Kidney (tissue), 14 donors: ENCODE measurements around the gene ROR1. TPM values are rescaled to one million over a fixed set of nuclear protein-coding genes. Genes with fewer than 3 reads are reported as not detected.

Experiments
- DNase-seq, 5 donors: peaks; one replicate each; pipeline ENCODE4 v3.0.0-alpha.2; 2013 to 2020
- FAIRE-seq: peaks from 2 replicates; lab custom pipeline; 2012; peaks lifted over from hg19 to GRCh38; lab: Jason Lieb, UNC
- H3K27ac ChIP-seq, 2 donors: one replicate each; pipeline ENCODE4 v1.7.0; 2013; ENCODE audit warnings: low read depth in 2 of 2, low read length in 2 of 2, inconsistent platforms in 1 of 2
- H3K27me3 ChIP-seq: one replicate; pipeline ENCODE4 v1.7.1; 2013; ENCODE audit warnings: low read length, inconsistent platforms; ENCODE audit not compliant: control insufficient read depth, insufficient read depth
- H3K36me3 ChIP-seq, 3 donors: one replicate each; pipeline versions ENCODE4 v1.7.0 to v1.7.1; 2013; ENCODE audit warnings: low read length in 3 of 3, control low read depth in 1 of 3, inconsistent platforms in 1 of 3; ENCODE audit not compliant: insufficient read depth in 3 of 3, control insufficient read depth in 2 of 3
- H3K4me1 ChIP-seq, 3 donors: one replicate each; pipeline versions ENCODE4 v1.7.0 to v1.7.1; 2013; ENCODE audit warnings: low read length in 3 of 3, inconsistent platforms in 1 of 3, low read depth in 1 of 3; ENCODE audit not compliant: control insufficient read depth in 2 of 3, insufficient read depth in 2 of 3
- H3K4me3 ChIP-seq, 3 donors: one replicate each; pipeline versions ENCODE4 v1.7.0 to v1.8.1; 2013; ENCODE audit warnings: low read length in 3 of 3, control low read depth in 1 of 3, inconsistent platforms in 1 of 3
- H3K9ac ChIP-seq, 3 donors: one replicate each; pipeline versions ENCODE4 v1.7.0 to v1.7.1; 2013; ENCODE audit warnings: low read length in 3 of 3, control low read depth in 1 of 3, inconsistent platforms in 1 of 3
- H3K9me3 ChIP-seq, 3 donors: one replicate each; pipeline versions ENCODE4 v1.7.0 to v1.7.1; 2013; ENCODE audit warnings: low read length in 3 of 3, control low read depth in 1 of 3, inconsistent platforms in 1 of 3; ENCODE audit not compliant: control insufficient read depth in 2 of 3, insufficient read depth in 1 of 3
- intact Hi-C: fragments of 100-400 bp; cut with DNase I; formaldehyde crosslinking; loops from one replicate; pipeline ENCODE4 v1.11.1; 2022
- polyA plus RNA-seq: library from polyadenylated mRNA; stranded (reverse); fragments of 350-450 nt; fragmentation: Illumina TruSeq; extraction: RNeasy Lipid Tissue Mini Kit (QIAGEN cat#74804); gene quantifications from one replicate; pipeline ENCODE4 v1.2.3, GENCODE V29; 2014; ENCODE audit warnings: low read depth, low replicate concordance; ENCODE audit not compliant: insufficient read depth
- total RNA-seq: library from RNA; stranded (reverse); fragmentation: NEBNext Ultra II Directional; extraction: Animal tissue kit (Norgen Biotek cat#: 25700); gene quantifications from one replicate; pipeline ENCODE4 v1.2.1, GENCODE V29; 2021
- TF ChIP-seq, protein P1 (sequence below): IDR thresholded peaks from 3 replicates; pipeline ENCODE4 v1.5.1; 2012; ENCODE audit warnings: mild to moderate bottlenecking, moderate library complexity, borderline replicate concordance; ENCODE audit not compliant: insufficient read depth; ENCODE audit errors: extremely low read depth
- donor health status: control.
- donor health status: control.
- donor health status: control.
- donor health status: control.
- donor health status: control.
- donor health status: DM: yes; HTN: yes; CAD: no.
- donor health status: Normal renal cell carcinoma (clear cell type).

The ROR1 gene
- total and polyA plus RNA-seq, 2 donors from 2014 or later, result 0.77 to 8.0 TPM

DNA sequence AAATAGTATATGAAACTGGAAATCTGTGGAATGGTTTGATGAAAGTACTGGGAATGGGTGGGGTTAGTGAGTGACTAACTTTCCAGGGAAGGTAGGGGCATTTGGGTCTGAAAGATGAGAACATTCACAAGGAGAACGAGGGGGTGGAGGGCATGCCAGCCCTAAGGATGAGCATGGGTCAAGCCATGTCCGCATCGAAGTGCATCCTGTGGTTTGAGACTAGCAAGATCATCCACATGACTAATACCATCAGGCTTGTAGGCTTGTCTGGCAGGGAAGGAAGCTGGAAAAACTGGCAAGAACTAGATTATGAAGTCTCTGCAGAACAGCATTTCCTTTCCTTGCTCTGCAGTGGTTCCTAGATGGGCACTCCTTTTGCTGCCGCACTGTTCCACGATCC lies 359.2 kb downstream of the ROR1 start:
- intact Hi-C loops, result loop anchor here (10.0 kb wide), 1 partner anchor 358 kb away; the partner anchor contains the start of gene ROR1
- FAIRE-seq, result no peak
- Histone ChIP-seq H3K9ac (no peak overlapping the region), H3K4me1 (peaks cover 0 to 3% (median 0%) of the 10 kb centered on the region in 3 donors), H3K36me3 (no peaks in the 10 kb centered on the region), H3K27ac (no peak overlapping the region), H3K9me3 (no peaks in the 10 kb centered on the region), H3K4me3 (no peak overlapping the region), H3K27me3 (no peaks in the 10 kb centered on the region)
- no peak for DNase-seq
- TF ChIP-seq, protein P1, sequence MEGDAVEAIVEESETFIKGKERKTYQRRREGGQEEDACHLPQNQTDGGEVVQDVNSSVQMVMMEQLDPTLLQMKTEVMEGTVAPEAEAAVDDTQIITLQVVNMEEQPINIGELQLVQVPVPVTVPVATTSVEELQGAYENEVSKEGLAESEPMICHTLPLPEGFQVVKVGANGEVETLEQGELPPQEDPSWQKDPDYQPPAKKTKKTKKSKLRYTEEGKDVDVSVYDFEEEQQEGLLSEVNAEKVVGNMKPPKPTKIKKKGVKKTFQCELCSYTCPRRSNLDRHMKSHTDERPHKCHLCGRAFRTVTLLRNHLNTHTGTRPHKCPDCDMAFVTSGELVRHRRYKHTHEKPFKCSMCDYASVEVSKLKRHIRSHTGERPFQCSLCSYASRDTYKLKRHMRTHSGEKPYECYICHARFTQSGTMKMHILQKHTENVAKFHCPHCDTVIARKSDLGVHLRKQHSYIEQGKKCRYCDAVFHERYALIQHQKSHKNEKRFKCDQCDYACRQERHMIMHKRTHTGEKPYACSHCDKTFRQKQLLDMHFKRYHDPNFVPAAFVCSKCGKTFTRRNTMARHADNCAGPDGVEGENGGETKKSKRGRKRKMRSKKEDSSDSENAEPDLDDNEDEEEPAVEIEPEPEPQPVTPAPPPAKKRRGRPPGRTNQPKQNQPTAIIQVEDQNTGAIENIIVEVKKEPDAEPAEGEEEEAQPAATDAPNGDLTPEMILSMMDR, result no peak

DNA sequence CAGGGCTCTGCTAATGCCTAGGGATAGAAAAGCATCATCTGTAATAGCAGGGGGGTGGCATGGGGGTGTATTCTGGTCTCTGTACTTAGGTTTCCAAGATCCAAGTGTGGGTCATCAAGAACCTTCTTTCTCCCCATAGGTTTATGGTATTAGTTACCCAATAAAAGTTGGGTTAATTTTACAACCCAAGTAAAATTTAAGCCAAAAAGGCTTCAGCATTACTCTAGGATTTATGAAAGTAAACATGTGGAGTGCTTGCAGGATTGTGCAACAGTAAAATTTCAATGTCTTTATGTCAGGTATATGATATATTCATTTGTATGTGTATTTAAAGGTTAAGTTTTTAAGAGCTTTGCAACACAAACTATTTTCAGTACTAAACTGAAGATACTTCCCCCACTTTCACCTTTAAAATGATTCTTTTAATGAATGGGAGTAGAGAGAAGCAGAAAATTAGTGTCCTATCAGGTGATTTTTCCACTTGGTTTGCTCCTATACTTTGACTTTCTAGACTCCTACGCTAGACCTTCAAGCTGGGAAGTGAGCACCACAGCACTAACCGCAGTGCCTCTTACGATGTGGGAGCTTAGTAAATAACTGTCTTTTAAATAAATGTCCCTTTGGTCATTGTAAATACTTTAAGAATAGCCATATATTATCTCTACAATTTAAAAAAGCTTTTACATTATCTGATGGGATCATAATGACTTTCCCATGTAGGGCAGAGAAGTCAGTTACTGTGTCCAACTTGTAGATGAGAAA lies 361.8 kb downstream of the ROR1 start:
- H3K9me3 ChIP-seq, result no peaks in the 10 kb centered on the region
- no peak overlapping the region for H3K9ac ChIP-seq
- no peak overlapping the region for H3K27ac ChIP-seq
- intact Hi-C loops, result loop anchor here (10.0 kb wide), 1 partner anchor 361 kb away; the partner anchor contains the start of gene ROR1
- DNase-seq (peak in 2 of 5 donors; percentile 62 to 79), FAIRE-seq (no peak)
- TF ChIP-seq, protein P1, result no peak
- no peaks in the 10 kb centered on the region for H3K36me3 ChIP-seq
- H3K4me3 ChIP-seq, result no peak overlapping the region
- H3K27me3 ChIP-seq, result no peaks in the 10 kb centered on the region
- H3K4me1 ChIP-seq, result peaks cover 0 to 3% (median 0%) of the 10 kb centered on the region in 3 donors

DNA sequence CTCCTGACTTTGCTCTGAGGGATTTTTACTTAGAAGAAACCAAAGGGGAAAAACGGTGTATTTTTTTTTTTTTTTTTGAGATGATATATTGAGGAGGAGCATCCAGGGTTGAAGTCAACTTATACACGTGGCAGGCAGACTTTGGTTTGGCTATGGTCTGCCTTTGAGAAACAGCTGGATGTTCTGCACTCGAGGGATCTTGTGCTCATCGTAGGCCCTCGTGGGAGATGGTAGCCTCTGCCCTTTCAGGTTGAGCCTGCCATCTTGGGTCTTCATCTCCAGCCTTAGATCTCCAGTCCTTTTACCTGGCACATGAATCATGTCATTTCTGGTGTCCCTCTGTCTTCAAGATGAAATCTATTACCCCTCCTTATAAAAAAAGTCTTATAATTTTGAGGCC lies 362.5 kb downstream of the ROR1 start:
- FAIRE-seq, result no peak
- Histone ChIP-seq H3K27me3 (no peaks in the 10 kb centered on the region), H3K9ac (no peak overlapping the region), H3K27ac (no peak overlapping the region), H3K9me3 (no peaks in the 10 kb centered on the region), H3K4me1 (peaks cover 0 to 3% (median 0%) of the 10 kb centered on the region in 3 donors), H3K4me3 (no peak overlapping the region), H3K36me3 (no peaks in the 10 kb centered on the region)
- no peak for DNase-seq
- TF ChIP-seq, protein P1, result no peak
- intact Hi-C loops, result loop anchor here (10.0 kb wide), 1 partner anchor 361 kb away; the partner anchor contains the start of gene ROR1
